ENCODE data around the gene ITGAV. TPM values are rescaled to one million over a fixed set of nuclear protein-coding genes. Genes with fewer than 3 reads are reported as not detected.

ITGAV gene
- total RNA-seq, 1 donor from 2014 or later, result 492 TPM

GRCh38 chr2:186716004-186716403 lies 126.1 kb downstream of the ITGAV start:
- no peak for DNase-seq (ENCODE audit: low read depth, low spot score)

GRCh38 chr2:186716899-186717298 lies 127.0 kb downstream of the ITGAV start:
- DNase-seq (ENCODE audit: low read depth, low spot score), result no peak

GRCh38 chr2:186717320-186718007 lies 127.6 kb downstream of the ITGAV start:
- no peak for DNase-seq (ENCODE audit: low read depth, low spot score)

- DNase-seq (ENCODE audit: low read depth, low spot score), result no peak
These were observed 128.3 kb downstream of the ITGAV start for GRCh38 chr2:186718122-186718521.

GRCh38 chr2:186718903-186719302 lies 129.0 kb downstream of the ITGAV start:
- no peak for DNase-seq (ENCODE audit: low read depth, low spot score)

GRCh38 chr2:186721956-186722355 lies 132.1 kb downstream of the ITGAV start:
- DNase-seq (ENCODE audit: low read depth, low spot score), result no peak

- DNase-seq (ENCODE audit: low read depth, low spot score), result no peak
These were observed 134.9 kb downstream of the ITGAV start for GRCh38 chr2:186724736-186725135.

- DNase-seq (ENCODE audit: low read depth, low spot score), result no peak
These were observed 135.9 kb downstream of the ITGAV start for GRCh38 chr2:186725783-186726182.

- no peak for DNase-seq (ENCODE audit: low read depth, low spot score)
These were observed 137.1 kb downstream of the ITGAV start for GRCh38 chr2:186726938-186727337.

- no peak for DNase-seq (ENCODE audit: low read depth, low spot score)
These were observed 138.8 kb downstream of the ITGAV start for GRCh38 chr2:186728631-186729030.

Other genes with a start within 250 kb of the ITGAV start
- gene ZC3H15, start 103.8 kb upstream of the ITGAV start, total RNA-seq, result 67.7 and 103 TPM in 2 replicates
- gene FAM171B, start 104.0 kb downstream of the ITGAV start, total RNA-seq, result 15.4 and 24.9 TPM in 2 replicates

Measured in pulmonary artery endothelial cell (primary cell).